Sigmoid colon (tissue), 3 donors: ENCODE measurements around the gene ITSN2.

Source experiments
- CTCF ChIP-seq, 4 experiments: fragments of 450-650 bp in 3 of 4; fragments of 200-600 bp in 1 of 4; IDR thresholded peaks; one replicate each; pipeline ENCODE4 v1.5.1; 2016 to 2019; ENCODE audit warnings: antibody characterized with exemption in 4 of 4, mild to moderate bottlenecking in 3 of 4, moderate library complexity in 2 of 4
- POLR2A ChIP-seq, 2 donors: fragments of 450-650 bp; IDR thresholded peaks; one replicate each; pipeline ENCODE4 v1.6.1; 2016; ENCODE audit warnings: antibody characterized with exemption in 2 of 2, mild to moderate bottlenecking in 2 of 2, moderate library complexity in 2 of 2

- TF ChIP-seq POLR2A (IDR thresholded peaks at IDR 0.05), result no peak
- no peak for TF ChIP-seq CTCF (IDR thresholded peaks at IDR 0.05)
Measured at GRCh38 chr2:24231461-24231881, 128.9 kb downstream of the ITSN2 start.
